MV-4-11 (cell line): ENCODE results near the gene AGXT.
"Not testable (repeated sequence)": the region's sequence is repeated elsewhere in the genome, so short reads cannot be mapped to it uniquely, and the experiment has no call there.

Experiments used
- DNase-seq: peaks from one replicate; lab custom pipeline; 2025; lab: John Stamatoyannopoulos, UW

The AGXT gene

DNA sequence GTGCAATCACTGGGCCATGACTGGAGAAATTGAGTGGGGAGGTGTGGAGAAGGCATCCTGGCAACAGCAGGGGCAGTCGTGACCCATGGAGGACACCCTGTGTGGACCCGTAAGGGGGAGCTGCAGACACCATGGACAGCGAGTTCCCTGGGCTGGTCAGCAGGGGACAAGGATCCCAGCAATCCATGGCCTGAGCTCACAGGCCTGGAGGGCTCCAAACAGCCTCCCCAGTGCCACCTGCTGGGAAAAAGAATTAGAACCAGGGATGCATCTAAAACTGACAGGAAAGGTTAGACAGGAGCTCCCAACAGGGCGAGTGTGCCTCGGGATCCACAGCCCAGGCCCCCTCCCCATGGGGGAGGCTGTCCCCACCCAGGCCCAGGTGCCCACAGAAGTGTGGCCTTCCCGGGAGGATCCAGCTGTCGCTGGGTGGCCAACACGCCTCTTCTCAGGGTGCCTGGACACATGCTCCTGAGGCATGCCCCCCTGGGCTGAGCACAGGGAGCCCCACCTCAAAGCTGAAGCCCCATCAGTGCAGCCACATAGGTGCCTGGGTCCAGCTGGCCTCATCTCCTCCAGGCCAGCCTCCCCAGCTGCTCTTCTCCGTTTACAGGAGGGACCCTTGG is 28.1 kb upstream of the AGXT start:
- DNase-seq: peak; percentile 9

DNA sequence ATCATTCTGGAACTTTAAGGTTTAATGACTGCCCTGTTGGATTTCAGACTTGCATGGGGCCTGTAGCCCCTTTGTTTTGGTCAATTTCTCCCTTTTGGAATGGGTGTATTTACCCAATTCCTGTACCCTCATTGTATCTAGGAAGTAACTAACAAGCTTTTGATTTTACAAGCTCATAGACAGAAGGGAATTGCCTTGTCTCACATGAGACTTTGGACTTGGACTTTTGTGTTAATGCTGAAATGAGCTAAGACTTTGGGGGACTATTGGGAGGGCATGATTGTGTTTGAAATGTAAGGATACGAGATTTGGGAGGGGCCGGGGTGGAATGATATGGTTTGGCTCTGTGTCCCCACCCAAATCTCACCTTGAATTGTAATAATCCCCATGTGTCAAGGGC is 22.3 kb upstream of the AGXT start:
- not testable (repeated sequence) for DNase-seq

DNA sequence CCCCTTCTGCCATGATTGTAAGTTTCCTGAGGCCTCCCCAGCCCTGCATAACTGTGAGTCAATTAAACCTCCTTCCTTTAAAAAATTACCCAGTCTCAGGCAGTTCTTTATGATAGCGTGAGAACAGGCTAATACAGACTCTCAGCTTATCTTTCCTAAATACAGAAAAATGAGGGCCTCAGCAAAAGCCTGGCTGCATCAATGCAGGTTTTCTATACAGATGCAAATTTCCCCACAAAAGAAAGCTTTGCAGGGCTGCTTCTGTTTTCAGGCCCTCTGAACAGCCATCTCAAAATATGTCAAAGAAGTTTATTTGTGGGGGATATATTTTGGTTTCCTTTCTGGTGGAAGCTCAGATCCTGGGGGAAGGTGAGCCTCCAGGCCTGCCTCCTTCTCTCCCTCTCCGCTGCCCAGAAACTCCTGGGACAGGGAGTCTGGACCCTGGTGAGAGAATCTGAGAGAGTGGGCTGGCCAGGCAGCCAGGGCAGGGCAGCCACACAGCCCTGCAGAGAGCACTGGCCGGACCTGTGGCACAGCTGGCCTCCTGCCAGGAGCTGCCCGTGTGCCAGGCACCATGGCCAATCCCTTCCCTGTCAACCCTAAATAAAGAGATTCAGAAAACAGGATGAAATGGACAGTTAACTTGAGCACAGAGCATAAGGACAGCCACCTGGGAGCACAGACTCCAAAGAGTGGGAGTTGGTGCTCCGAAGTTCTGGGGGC is 21.6 kb upstream of the AGXT start:
- DNase-seq: no peak

DNA sequence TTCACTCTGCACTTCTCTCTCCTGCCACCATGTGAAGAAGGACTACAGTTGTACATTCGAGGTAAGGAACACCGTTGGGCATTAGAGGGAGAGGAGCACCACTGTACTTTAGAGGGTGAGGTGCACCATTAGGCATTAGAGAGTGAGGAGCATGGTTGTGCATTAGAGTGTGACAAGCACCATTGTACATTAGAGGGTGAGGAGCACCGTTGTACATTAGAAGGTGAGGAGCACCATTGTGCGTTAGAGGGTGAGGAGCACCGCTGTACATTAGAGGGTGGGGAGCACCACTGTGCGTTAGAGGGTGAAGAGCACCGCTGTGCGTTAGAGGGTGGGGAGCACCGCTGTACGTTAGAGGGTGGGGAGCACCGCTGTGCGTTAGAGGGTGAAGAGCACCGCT is 20.8 kb upstream of the AGXT start:
- DNase-seq: no peak

DNA sequence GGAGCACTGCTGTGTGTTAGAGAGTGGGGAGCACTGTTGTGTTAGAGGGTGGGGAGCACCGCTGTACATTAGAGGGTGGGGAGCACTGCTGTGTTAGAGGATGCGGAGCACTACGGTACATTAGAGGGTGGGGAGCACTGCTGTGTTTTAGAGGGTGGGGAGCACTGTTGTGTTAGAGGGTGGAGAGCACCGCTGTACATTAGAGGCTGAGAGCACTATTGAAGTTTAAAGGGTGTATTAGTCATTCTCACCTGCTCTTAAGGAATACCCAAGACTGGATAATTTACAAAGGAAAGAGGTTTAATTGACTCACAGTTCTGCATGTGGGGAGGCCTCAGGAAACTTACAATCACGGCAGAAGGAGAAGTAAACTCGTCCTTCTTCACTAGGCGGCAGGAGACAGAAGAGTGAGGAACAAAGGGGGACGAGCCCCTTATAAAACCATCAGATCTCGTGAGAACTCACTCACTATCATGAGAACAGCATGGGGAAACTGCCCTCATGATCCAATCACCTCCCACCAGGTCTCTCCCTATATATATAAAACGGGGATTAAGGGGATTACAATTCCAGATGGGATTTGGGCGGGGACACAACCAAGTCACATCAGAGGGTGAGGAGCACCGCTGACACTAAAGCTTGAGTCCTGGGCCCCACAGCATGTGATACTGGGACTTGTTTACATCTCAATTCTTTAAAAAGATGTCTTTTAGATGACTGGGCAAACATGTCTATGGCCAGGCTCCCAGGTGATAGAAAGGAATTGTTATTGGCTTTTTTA is 19.5 kb upstream of the AGXT start:
- no peak for DNase-seq

DNA sequence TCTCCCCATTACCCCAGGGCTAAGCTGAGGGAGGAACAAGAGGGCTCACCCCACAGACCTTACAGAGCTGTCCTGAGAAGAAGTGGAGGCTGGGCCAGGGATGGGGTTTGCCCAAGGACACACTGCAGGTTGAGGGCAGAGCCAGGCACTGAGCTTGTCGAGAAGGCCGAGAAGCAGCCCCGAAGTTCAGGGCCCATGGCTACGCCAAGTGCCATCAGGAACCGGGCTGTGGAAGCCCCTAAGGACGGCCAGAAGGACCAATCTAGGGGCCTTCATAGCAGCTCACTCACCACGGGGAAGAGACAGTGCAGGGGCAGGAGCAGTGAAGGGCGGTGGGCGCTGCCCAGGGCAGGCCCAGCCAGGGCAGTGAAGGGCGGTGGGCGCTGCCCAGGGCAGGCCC is 18.6 kb upstream of the AGXT start:
- DNase-seq: no peak

DNA sequence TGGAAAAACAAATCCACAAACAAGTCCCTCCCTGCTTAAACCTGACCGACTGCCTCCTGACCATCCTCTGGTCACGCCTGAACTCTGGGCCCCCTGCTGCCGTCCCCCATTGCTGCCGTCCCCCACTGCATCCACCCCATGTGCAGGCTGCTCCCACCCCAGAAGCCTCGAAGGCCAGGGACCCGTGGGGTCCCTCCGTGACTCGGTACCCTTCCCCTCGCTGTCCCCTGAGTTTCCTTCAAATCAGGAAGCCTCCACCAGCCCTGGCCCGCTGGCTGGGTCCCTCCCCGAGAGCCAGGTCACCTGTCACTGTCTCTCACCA is 17.9 kb upstream of the AGXT start:
- DNase-seq: no peak

DNA sequence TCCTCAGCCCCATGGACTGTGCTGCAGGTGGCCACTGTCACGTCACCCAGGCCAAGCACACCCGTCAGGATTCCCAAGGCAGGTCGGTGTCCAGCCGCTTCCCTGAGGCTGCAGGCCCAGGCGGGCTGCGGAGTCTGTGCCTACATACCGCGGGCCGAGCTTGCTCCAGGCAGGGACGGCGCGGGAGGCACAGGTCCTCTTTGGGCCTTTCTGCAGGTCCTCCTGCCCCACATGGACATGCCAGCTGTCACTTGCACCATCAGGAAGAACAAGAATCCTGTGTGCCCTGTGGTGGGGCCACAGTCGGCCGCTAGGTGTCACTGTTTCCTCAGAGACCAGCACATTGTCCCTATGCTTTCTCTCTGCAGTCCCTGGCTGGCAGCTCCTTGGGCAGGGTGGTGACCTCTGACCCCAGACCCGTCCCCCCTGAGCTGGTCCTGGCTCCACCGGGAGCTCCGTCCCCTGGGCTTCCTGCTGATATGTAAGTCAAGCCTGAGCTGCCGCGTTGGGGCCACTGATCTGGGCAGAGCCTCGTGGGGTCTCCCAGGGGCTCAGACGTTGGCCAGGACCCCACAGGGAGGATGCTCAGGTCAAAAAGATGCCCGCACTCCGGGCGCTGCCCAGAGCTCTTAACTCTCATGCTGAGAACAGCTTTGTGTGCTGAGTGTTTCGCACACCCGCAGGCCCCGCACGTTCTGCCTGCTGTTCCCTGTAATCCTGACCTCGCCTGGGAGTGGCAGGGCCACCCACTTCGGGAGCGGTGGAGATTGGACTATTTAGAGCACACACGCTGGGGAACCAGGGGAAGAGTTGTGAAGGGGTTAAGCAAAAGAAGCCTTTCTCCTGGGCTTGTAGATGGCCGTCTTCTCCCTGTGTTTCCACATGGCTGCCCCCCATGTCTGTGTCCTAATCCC is 17.3 kb upstream of the AGXT start:
- peak; percentile 69 for DNase-seq

DNA sequence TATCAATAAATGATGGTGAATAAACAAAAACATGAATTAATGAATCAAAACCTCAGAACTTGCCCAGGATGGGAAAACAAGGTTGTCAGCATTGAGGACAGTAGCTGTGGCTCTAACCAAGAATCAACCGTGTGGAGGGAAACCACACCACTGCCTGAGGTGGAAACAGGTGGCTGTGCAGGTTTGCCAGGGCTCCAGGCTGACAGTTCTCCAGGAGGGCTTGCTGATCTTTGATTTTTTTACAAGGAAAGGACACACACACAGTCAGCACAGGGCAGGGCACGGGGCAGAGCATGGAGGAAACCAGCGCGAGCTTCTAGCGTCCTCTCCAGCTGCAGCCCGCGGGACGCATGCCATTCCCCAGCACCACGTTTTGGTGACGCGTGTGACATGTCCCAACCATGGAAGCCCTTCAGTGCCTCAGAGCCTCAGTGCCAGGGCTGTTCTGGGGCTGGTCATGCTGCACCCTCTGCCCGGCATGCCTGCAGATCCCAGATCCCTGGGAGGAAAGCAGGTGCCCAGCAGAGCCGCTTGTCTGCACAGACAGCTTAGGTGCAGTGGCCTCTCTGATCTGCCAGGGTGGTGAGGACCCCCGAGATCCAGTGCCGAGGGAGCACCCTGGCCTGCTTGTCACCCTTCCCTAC is 15.8 kb upstream of the AGXT start:
- no peak for DNase-seq

DNA sequence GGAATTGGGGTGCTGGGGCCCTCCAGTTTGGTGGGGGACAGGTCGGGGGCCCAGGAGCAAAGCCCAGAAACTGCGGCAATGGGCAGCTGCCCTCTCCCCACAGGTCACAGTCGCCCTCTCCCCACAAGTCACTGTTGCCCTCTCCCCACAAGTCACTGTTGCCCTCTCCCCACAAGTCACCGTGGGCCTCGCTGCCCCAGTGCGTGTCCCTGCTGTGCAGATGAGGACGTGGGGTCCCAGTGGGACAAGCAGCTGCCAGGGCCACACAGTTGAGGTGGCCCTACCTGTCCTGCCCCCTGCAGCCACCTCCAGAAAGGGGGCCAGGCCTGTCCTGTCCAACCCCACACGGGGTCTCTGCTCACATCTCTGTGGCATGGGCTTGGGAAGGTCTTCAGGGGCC is 13.0 kb upstream of the AGXT start:
- DNase-seq: no peak

DNA sequence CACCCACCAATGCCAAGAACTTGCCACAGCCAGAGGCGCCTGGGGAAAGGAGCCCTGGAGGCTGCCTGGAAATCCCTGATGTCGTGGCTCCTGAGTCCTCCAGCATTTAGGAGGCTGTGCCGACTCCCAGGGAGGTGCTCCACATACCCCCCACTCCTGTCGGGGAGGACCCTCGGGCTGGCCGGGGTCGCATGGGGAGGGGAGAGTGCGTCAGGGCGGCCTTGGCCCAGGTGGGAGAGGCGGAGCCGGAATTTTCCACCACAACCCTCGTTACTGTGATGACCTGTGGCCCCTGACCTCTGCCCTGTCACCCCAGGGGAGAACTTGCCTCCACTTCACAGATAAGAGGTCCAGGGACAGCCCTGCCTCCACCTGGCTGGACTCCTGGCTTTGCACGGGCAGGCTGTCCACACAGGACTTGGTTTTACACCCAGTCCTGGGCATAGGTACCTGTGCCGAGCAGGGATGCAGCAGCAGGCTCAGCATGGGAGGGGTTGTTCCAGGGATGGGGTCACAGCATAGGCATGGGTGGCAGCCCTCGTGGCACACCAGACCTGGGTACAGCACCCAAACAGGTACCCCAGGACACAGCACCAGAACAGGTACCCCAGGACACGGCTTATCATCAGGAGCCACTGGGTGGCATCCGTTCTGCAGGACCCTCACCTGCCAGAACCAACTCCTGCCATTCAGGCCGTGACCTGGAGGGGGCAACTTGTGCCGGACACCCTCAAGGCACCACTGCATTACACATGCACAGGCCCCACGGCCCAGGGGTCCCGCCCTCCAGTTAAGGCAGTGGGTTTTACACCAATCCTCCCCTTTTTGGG is 12.3 kb upstream of the AGXT start:
- no peak for DNase-seq

DNA sequence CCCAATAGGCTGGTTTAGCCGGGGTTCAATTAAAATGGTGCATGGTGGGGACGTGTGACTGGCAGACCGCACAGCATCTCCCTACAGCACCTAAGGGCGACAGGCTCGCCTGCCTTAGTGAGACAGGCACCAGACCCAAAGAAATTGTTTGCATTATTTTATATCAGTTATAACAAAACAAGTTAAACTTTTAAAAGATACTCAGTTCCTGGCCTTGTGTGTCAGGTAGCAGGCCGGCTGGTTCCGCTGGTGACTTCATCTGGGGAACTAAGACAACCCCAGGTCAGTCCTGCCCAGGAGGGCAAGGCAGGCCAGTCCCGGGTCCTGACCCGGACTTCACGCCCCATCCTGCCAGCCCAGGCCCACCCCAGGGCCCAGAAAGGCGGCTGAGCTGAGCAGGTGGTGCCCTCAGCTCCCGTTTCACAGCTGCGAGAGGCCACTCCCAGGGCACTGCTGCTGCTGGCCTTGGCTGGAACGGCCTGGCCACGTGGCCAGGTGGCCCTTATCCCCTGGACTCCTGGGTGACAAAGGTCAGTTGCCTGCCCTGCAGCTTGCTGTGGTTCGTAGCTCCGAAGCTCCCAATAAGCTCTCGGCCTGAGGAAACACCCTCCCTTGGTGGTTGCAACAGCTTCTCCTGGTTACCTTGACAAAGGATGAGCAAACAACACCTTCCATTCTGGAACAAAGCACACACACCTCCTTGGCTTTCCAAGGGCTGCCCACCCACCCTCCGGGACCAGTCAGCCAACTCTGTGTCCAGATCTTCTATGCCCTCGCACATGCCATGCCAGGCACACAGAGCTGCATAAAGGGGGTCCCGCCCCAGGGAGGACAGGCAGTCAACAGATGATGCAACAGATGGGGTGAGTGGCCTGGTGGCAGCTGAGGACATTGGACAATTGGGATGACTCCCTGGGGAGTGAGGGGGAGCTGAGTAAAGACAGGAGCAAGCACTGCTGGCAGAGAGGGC is 11.3 kb upstream of the AGXT start:
- no peak for DNase-seq

DNA sequence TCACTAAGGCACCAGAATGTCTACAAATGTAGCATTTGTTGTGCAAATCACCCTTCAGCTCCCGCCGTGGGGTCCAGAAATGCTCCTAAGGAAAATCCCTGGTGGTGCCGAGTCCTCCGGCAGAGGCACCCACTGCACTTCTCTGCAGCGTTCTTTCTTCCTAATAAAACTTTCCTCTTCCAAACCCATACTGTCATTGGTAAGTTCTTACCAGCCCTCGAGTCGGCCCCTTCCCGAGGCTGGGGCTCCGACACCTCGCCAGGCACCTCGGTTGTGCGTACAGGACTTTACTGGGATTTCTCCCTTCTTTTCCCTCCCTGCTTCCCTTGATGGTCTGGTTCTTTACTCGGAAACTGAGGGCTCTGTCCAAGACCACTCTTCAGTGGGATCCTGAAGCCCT is 10.3 kb upstream of the AGXT start:
- no peak for DNase-seq

DNA sequence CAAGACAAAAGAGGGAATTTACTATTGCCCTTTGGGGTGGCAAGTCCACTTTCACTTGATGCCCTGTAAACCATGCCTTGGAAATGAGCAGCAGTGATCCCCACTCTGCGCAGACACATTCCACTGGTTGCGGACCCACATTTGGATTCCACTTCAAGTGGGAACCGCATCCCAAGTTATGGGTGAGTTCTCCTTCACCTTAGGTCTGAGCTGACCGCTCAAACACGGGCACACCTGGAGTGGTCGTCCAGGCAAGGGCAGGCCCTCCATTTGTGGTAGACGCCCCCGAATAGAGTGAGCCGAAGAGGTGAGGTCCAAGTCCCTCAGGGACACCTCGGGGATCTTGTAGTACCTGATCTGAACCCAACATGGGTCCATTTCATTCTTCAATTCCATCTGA is 9.8 kb upstream of the AGXT start:
- DNase-seq: no peak

DNA sequence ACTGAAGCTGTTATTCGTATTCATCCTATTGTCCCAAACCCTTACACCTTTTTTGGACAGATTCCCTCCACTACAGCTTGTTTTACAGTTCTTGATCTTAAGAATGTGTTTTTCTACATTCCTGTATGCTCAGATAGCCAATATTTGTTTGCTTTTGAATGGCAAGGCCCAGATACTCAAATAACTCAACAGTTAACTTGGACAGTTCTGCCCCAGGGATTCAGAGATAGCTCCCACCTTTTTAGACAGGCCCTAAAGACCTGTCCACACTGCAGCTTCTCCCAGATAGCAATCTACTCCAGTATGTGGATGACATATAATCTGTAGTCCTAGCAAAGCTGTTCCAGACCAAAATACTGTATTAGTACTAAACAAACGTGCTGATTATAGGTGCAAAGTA is 7.1 kb upstream of the AGXT start:
- no peak for DNase-seq

DNA sequence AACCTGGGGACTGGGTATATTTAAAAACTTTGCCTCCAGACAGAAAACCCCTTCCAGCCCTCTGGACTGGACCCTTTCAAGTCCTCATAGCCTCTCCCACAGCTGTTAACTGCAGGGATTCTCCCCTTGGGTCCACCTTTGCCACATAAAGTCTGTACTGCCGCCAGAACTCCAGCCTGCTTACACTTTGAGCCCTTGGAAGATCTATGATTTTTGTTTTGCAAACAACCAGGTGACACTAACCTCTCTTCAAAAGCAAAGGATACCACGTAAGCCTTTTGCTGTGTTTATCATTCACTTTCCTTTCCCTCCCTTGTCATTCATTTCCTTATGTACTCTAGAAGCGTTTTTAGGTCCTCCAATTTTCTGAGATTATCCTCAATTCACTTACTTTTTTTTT is 4.1 kb upstream of the AGXT start:
- no peak for DNase-seq

DNA sequence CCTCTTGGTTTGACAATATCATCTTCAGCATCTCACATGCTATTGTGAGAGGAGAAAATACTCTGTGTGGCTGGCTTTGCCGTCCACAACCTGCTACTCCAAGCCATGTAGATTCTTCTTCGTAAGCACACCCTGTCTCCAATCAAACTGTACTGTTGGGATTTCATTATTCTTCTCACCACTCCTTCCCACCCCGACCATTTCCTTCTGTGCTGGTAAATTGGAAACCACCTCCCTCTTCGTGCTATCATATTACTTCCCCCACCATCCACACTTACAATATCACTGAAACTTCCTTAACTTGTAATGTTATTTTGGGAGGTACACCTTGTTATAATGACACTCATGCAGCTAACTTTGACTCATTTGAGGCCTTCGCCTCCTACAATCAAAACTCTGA is 3.2 kb upstream of the AGXT start:
- DNase-seq: no peak

DNA sequence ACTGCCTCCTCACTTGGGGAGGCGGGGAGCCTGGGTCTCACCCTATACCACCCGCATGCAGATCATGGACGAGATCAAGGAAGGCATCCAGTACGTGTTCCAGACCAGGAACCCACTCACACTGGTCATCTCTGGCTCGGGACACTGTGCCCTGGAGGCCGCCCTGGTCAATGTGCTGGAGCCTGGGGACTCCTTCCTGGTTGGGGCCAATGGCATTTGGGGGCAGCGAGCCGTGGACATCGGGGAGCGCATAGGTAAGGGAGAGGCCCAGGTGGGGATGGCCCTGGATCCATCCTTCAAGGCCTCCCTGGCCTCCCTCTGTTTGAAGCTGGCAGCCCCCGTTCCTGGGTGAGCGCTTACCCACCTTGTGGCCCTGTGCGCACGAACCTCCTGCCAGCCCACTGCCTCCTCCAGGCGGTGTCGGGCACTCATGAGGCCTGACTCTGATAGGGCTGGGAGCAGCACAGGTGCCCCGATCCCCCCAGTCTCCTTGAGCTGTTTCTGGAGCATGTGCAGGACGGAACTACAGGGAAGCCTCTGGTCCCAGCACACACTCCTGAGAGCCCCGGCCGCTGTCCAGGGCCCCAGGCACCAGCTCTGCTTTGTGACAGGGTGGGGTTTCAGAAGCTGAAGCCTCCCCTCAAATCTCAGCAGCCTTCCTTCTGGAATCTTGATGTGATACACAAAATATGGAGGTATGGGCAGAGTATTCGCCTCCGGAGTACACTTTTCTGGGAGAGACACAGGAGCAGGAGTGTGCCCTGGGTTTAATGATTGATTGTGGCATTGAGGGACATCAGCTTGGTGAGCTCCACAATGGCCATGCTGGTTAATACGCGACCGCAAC is 708 bp downstream of the AGXT start:
- no peak for DNase-seq
